Fibroblast of mammary gland (primary cell): ENCODE data around the gene LYPD5.
"Not testable (repeated sequence)": the region's sequence is repeated elsewhere in the genome, so short reads cannot be mapped to it uniquely, and the experiment has no call there.

Source experiments
- DNase-seq: peaks from one replicate; pipeline ENCODE4 v3.0.0-alpha.2; 2010; ENCODE audit warnings: low read depth
- H3K4me3 ChIP-seq: 2 replicates; pipeline ENCODE4 v1.5.1; 2011; ENCODE audit warnings: low read depth, mild to moderate bottlenecking, low read length, moderate library complexity; ENCODE audit not compliant: control insufficient read depth
- TF ChIP-seq, protein P1 (sequence below): conservative IDR thresholded peaks from 2 replicates; pipeline ENCODE4 v1.5.1; 2011; ENCODE audit warnings: low read depth, low read length, inconsistent platforms; ENCODE audit not compliant: control insufficient read depth, insufficient read depth

LYPD5 gene

DNA sequence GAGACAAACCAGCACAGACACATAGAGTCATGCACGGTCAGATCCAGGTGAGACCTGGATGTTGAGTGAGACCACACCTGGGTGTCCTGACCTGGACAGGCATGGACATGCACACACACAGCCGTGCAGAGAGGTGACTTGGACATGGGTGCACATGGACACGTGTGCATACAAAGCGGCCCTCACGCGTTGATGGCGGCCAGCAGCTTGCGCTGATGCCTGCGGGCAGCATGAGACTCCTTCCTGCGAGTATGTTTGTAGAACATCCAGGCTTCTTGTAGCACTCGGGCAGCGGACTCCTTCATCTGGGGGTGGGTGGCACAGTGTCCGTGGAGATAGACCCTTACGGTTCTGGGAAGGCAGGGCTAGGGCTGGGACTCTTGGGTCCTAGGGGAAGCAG, 33.0 kb downstream of the LYPD5 start:
- no peak overlapping the region for H3K4me3 ChIP-seq
- TF ChIP-seq, protein P1, sequence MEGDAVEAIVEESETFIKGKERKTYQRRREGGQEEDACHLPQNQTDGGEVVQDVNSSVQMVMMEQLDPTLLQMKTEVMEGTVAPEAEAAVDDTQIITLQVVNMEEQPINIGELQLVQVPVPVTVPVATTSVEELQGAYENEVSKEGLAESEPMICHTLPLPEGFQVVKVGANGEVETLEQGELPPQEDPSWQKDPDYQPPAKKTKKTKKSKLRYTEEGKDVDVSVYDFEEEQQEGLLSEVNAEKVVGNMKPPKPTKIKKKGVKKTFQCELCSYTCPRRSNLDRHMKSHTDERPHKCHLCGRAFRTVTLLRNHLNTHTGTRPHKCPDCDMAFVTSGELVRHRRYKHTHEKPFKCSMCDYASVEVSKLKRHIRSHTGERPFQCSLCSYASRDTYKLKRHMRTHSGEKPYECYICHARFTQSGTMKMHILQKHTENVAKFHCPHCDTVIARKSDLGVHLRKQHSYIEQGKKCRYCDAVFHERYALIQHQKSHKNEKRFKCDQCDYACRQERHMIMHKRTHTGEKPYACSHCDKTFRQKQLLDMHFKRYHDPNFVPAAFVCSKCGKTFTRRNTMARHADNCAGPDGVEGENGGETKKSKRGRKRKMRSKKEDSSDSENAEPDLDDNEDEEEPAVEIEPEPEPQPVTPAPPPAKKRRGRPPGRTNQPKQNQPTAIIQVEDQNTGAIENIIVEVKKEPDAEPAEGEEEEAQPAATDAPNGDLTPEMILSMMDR, result no peak
- no peak for DNase-seq

DNA sequence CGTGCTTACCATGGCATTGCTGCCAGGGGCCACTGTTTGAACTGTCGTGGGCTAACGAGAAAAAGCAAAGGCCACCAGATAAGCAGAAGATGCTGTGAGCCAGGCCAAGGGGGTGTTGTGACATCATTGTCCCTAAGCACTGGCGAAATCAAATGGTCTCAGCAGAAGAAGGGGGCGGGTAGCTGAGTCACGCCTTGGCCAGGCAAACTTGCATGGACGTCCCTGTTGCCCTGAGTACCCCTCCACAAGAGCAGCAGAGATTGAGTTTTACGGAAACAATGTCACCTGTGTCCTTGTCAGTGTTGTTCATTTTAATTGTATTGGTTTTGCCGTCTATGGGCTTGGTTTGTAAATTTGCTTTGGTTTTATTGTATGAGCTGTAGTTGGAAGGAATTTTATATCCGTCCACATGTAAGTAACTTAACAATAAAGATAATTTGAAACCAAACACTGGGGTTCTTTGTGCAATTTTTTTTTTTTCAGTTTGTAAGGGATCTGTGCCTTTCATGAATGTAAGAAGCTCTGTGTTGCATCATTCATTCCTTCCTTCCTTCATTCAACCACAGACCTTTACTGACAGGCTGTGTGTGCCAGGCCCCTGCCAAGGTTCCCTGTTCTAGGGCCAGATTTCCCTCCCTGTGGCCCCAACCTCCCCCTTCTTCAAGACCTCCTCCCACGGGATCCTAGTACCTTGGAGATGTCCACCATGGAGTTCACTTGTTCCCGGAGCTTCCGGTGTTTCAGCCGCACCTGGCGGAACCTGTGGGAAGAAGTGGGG, 33.8 kb downstream of the LYPD5 start:
- DNase-seq, result peak; percentile 34
- no peak overlapping the region for H3K4me3 ChIP-seq
- TF ChIP-seq, protein P1, result no peak

DNA sequence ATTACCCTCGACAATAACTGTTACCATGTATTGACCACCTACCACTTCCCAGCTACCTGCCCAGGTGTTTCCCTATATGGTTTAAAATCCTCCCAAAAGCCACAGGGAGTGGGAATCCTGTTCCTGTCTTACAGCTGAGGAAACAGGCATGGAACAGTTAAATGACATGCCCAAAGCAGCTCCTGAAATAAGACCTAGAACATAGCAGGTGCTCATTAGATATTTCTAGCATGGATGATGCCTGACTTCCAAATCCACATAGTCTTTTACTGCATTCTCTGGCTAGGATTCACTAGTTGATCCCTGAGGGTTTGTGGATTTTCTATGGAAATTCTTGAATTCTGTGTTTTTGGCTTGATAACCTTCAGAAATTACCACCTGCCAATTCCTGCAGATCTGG, 34.4 kb downstream of the LYPD5 start:
- TF ChIP-seq, protein P1, result no peak
- no peak for DNase-seq
- H3K4me3 ChIP-seq, result no peak overlapping the region

DNA sequence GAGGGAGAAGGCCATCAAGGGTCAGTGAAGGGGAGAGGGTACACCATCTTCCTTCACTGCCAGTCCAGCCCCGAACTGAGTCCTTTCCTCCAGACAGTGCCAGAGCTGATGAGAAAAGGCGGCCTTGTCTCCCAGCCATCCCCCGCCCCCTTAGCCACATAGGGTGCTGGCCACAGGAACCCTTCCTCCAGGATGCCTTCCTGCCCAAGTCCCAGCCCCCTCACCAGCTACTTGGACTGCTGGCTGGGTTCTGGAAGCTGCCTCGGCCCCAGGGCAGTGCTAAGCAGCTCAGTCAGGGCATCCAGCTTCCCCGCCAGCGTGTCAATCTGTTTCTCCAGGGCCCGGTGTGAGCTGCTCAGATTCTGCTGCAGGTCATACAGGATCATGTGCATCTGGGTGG, 34.9 kb downstream of the LYPD5 start:
- TF ChIP-seq, protein P1, result no peak
- no peak for DNase-seq
- H3K4me3 ChIP-seq, result no peak overlapping the region

DNA sequence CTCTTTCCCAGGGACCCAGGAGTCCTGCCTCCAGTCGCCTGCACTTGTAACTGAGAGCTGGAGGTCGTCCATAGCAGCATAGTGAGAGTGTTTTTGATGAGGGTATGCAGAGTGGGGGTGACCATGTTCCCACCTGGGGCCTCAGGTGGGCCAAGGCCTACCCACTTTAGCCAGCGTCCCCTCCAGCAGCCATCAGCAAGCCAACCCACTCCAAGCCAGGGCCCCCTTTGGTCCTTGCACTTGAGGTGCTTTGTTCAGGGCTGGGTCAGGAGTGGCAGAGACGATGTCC, 35.5 kb downstream of the LYPD5 start:
- TF ChIP-seq, protein P1, result no peak
- no peak for DNase-seq
- H3K4me3 ChIP-seq, result no peak overlapping the region

DNA sequence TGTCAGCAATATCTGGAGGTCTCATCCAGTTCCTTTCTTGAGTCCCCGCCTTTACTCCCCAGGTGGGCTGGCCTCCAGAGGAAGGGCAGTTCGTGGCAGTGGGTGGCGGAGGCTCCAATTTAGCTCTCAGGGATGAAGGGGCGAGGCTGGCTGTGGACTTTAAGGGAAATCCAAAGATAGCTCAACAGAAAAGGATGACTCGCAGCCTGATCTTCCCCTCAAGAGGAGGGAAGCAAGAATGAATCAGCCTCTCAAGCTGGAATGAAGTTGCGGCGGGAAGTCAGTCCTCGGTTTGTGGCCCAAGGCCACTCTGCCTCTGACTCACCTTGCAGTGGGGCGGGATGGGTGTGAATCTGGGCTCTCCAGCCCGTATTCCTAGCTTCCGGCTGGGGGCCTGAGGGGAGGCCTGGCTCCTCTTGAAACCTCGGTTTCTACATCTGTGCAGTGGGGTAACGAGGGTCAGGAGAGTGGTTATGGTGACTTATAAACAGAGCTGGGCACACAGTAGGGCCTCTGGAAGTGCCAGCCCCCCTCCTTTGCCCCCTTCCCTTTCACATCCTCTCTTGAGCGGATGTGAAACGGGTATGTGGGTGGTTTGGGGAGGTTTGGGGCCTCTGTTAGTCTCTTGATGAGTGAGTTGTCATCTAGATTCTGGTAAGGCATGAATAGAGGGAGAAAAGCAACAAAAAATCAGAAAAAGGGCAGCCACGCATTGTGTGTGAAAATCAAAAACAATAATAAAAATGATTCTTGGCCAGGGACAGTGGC, 37.0 kb downstream of the LYPD5 start:
- peak; percentile 97 for DNase-seq
- no peak overlapping the region for H3K4me3 ChIP-seq
- TF ChIP-seq, protein P1, result no peak

DNA sequence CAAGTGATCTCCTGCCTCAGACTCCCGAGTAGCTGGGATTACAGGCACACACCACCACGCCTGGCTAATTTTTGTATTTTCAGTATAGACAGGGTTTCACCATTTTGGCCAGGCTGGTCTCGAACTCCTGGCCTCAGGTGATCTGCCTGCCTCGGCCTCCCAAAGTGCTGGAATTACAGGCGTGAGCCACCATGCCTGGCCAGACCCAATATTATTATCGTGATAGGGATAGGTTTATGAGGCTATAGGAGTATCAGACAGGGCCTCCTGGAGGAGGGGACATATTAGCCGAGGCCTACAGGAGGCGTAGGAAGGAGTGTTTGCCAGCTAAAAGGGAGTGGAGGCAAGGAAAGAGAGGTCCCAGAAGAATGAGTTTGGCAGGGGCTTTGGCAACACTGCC, 37.6 kb downstream of the LYPD5 start:
- TF ChIP-seq, protein P1, result peak; percentile 2
- DNase-seq, H3K4me3 ChIP-seq: not testable (repeated sequence)
